DMS 273 (cell line): ENCODE measurements around the gene PEX11A.
"Not testable (repeated sequence)": the region's sequence is repeated elsewhere in the genome, so short reads cannot be mapped to it uniquely, and the experiment has no call there.

Experiments
- DNase-seq: peaks from one replicate; lab custom pipeline; 2025; ENCODE audit not compliant: unreplicated experiment; lab: John Stamatoyannopoulos, UW

The PEX11A gene

GRCh38 chr15:89690276-89691218, at the start of gene PEX11A, which contains the start of gene WDR93:
Gene PEX11A, minus strand, starts transcription at chr15:89690754. Its CDS starts 122 bp downstream, at chr15:89690632.
Gene WDR93, plus strand, starts transcription at chr15:89690811. Its CDS starts 10,936 bp downstream, at chr15:89701747.
- peak; percentile 78 for DNase-seq

GRCh38 chr15:89740137-89740536, 49.6 kb upstream of the PEX11A start:
- DNase-seq, result peak; percentile 78

GRCh38 chr15:89735773-89736172, 45.2 kb upstream of the PEX11A start:
- no peak for DNase-seq

DNA sequence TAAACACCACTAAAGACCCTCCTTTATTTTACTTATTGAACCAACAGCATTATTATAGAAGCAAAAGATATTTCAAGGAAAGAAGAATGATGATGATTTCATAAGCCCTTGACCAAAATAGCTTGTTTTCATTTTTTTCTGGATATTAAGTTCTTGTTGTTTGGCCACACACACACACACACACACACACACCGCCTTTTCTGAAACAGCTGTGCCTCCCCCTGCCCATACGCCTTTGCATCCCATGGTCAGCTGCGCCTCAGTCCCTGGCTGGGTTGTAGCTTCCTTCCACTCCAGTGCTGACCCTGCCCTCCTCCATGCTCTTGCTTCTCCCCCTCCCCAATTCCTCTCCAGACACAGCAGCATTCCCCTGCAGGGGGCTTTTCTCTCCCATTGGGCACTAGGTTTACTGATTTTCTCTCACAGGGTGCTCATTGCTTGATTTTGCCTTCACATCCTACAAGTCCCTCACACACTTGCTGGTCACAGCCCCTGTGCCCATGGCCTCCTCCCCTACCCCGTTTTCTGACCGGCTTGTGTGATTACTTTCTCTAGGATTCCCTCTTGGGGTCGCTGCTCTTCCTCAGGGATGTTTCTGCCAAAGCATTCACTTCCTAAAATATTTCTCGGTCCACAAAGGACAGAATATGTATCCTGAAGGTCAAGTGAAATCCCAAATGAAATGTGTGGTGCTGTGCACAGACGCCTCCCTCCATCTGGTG, 42.1 kb upstream of the PEX11A start:
- no peak for DNase-seq

DNA sequence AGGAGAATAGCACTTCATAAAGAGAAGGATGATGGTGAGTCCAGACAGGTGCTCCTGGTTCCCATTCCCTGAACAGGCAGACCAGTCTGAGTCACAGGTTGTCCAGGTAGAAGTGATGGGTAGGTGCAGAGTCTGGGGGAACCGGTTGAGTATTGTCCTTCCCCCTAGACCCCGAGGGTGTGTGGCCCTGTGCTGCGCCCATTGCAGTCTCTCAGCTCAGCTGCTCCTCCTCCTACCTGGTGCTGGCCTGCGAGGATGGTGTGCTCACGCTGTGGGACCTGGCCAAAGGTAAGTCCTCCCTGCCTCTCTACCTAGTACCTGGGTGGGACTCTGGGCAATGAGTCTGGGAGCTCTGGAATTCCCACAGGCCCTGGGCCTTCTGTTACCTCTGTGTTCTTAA, 40.7 kb upstream of the PEX11A start:
- DNase-seq, result no peak

DNA sequence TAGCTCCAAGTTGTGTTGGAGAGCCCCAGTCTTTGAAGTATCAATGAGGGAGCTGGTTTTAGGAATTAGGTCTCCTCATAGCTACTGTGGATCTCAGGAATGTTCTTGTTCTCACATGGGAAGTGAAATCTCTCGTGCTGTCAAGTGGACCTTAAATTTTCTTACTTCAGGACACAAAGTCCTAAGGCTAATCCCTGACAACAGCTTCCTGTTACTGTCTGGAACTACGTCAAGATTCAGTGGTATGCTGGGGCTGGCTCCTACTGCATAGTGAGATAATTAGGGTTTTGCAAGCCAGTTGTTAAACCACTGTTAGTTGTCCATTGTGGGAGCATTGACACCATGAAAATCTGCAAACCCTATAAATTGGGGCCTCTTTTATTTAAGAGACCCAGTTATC, 37.7 kb upstream of the PEX11A start:
- DNase-seq, result no peak

DNA sequence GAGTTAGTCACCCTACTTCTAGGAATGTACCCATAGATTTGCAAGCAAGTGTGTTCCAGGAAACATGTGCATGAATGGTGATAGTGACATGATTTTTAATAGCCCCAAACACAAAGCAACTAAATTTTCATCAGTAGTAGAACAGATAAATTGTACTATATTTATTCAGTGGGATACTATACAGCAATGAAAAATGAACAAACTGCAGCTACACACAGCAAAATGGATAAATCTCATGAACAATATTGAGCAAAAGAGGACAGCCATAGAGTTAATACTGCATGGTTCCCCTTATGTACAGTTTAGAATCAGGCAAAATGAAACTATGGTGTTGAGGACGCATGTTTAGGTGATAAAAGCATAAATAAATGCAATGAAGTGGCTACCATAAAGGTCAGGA, 34.5 kb upstream of the PEX11A start:
- DNase-seq, result no peak

GRCh38 chr15:89724621-89725020, 34.1 kb upstream of the PEX11A start:
- no peak for DNase-seq

DNA sequence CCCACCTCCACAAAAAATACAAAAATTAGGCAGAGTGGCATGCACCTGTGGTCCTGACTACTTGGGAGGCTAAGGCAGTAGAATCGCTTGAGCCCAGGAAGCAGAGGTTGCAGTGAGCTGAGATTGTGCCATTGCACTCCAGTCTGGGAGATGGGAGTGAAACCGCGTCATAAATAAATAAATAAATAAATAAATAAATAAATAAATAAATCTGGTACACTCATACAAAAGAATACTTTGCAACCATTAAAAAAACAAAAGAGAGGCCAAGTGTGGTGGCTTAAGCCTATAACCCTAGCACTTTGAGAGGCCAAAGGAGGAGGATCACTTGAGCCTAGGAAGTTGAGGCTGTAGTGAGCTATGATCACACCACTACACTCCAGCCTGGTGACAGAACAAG, 32.5 kb upstream of the PEX11A start:
- DNase-seq, result no peak

DNA sequence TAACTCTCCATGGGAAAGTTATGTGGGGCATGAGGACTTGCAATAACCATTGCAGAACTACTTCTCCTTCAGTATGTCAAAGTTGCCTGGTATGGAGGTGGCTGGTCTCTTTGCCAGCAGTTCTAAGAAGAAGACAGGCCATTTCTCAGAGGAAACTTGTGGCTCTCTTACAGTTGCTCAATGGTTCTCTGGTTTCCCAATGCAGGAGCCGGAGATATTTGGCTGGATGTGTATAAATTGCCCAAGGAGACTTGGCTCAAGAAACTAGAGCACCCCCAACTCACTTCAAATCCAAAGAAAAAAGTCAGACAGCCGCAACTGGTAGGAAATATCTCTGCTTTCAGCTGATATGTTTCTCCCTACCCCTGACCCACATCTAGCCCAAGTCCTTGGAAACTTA, 24.2 kb upstream of the PEX11A start:
- DNase-seq, result no peak

DNA sequence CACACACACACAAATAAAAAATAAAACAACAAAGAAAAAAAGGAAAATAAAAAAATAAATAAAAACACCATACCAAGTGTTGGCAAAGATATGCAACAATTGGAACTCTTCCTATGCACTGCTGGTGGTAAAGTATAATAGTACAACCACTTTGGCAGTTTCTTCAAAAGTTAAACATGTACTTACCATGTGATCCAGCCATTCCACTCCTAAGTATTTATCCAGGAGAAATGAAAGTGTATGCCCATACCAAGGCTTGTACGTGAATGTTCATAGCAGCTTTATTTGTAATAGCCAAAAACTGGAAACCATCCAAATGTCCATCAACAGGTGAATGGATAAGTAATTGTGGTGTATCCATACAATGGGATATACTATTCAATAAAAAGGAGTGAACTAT, 17.0 kb upstream of the PEX11A start:
- no peak for DNase-seq

- no peak for DNase-seq
These were observed 13.9 kb upstream of the PEX11A start for GRCh38 chr15:89704411-89704810.

DNA sequence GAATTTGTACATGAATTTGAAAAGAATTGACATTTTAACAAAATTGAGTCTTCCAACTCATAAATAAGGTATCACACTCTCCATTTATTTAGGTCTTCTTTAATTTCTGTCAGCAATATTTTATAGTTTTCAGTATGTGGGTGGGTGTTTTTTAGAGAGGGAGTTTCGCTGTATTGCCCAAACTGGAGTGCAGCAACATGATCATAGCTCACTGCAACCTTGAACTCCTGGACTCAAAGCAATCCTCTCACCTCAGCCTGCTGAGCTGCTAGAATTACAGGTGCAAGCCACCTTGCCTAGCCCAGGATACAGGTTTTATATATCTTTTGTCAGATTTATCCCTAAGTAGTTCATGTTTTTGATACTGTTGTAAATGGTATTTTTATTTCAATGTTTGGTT, 4.6 kb upstream of the PEX11A start:
- DNase-seq, result no peak

- no peak for DNase-seq
These were observed 3.1 kb upstream of the PEX11A start for GRCh38 chr15:89693696-89694095.

GRCh38 chr15:89693091-89693490, 2.5 kb upstream of the PEX11A start:
- no peak for DNase-seq

- DNase-seq, result not testable (repeated sequence)
These were observed 651 bp downstream of the PEX11A start for GRCh38 chr15:89689930-89690275.

DNA sequence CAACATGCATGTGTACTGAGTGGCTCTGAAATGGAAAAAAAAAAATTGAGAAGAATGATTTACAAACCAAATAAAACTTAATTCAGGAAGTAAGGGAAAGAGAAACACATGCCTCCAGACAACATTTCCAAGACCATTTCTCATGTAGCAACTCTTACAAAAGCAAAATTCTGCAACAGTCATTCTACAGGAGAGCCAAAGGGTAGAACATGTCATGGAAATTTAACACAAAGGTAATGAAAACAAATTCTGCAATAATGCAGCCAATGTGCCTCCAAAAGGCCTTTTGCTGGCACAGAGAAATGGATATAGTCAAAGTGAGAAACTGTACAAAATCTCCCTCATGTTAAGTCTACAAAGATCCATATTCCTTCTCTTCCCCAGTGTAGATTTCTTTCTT, 4.0 kb downstream of the PEX11A start:
- no peak for DNase-seq

- DNase-seq, result no peak
These were observed 4.6 kb downstream of the PEX11A start for GRCh38 chr15:89685995-89686394.

DNA sequence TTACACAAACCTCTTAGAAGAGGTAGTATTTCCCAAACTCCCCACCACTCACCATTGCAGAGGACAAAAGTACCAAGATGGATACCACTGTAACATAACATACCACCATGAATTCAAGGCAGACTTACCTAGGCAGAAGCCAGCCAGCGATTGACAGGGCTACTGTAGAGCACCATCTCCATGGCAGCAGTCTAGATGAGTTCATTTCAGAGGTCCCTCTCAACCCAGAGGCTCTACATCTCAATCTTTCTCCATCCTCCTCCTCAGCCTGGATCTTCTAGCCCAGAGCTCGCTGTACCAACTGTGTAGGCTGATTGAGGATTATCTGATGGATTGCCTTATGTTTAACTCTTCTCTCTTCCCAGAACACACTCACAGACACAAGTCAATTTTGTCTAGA, 9.4 kb downstream of the PEX11A start:
- no peak for DNase-seq

DNA sequence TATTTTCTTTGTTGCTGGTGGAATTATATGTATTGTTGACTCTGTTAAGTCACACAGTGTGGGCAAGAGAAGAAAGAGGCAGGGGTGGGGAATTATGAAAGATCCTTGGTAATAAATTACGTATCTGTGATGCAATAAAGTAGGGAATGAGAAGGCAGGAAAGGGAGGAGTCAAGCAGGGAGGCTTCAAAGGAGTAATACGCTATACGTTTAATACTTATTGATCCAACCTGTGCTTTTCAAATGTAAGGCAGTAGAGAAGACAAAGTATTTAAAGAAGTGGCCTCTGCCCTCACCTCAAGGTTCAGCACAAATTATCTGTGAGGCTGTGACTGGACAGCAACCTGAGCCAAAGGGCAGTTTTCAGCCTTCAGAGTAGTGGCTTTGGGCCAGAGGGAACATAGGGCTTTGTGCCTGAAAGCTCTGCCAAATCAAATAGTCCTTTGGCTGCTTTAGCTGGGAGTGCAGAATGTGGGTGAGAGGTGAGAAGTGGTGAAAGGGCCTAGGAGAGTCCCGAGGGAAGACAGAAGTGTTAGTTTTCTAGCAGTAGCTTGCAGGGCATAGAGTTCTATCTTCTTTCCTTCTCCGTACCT, 10.2 kb downstream of the PEX11A start:
- DNase-seq, result peak; percentile 23

GRCh38 chr15:89679212-89679611, 11.3 kb downstream of the PEX11A start, which contains the start of gene PLIN1:
Gene PLIN1, minus strand, starts transcription at chr15:89679367. Its CDS starts 1,878 bp downstream, at chr15:89677489.
- no peak for DNase-seq

GRCh38 chr15:89677381-89677780, 13.2 kb downstream of the PEX11A start:
- no peak for DNase-seq
